NCI-H1092 treated with DMSO at 0.1 percent for 48 hours (cell line): ENCODE results near the gene KLHL17.
"Not testable (repeated sequence)": the region's sequence is repeated elsewhere in the genome, so short reads cannot be mapped to it uniquely, and the experiment has no call there.

ENCODE experiments used
- DNase-seq: peaks from one replicate; lab custom pipeline; 2025; lab: John Stamatoyannopoulos, UW

KLHL17 gene

GRCh38 chr1:982765-983436, 22.5 kb downstream of the KLHL17 start:
- DNase-seq: no peak

GRCh38 chr1:983798-984475, 23.6 kb downstream of the KLHL17 start:
- peak; percentile 3 for DNase-seq

- DNase-seq: no peak
Measured at GRCh38 chr1:984476-984814, 24.1 kb downstream of the KLHL17 start.

GRCh38 chr1:985126-985525, 24.7 kb downstream of the KLHL17 start:
- no peak for DNase-seq

- not testable (repeated sequence) for DNase-seq
Measured at GRCh38 chr1:988061-988460, 27.7 kb downstream of the KLHL17 start.

- DNase-seq: not testable (repeated sequence)
Measured at GRCh38 chr1:991275-991674, 30.9 kb downstream of the KLHL17 start.

- DNase-seq: no peak
Measured at GRCh38 chr1:991895-992294, 31.5 kb downstream of the KLHL17 start.

GRCh38 chr1:992362-992761, 32.0 kb downstream of the KLHL17 start:
- no peak for DNase-seq

GRCh38 chr1:993379-993995, 33.1 kb downstream of the KLHL17 start:
- DNase-seq: no peak

- not testable (repeated sequence) for DNase-seq
Measured at GRCh38 chr1:994546-994945, 34.2 kb downstream of the KLHL17 start.

- no peak for DNase-seq
Measured at GRCh38 chr1:995665-996633, 35.6 kb downstream of the KLHL17 start.

GRCh38 chr1:996851-997712, 36.7 kb downstream of the KLHL17 start:
- DNase-seq: no peak

- no peak for DNase-seq
Measured at GRCh38 chr1:997713-997992, 37.3 kb downstream of the KLHL17 start.

GRCh38 chr1:997993-998744, 37.8 kb downstream of the KLHL17 start:
- DNase-seq: no peak

- DNase-seq: no peak
Measured at GRCh38 chr1:998745-998994, 38.3 kb downstream of the KLHL17 start.

- DNase-seq: no peak
Measured at GRCh38 chr1:998995-999724, 38.8 kb downstream of the KLHL17 start.

- DNase-seq: no peak
Measured at GRCh38 chr1:999725-1000356, 39.5 kb downstream of the KLHL17 start, which contains the start of gene HES4. TSS of gene HES4 (minus strand) at chr1:1000097. CDS start at chr1:999973, 124 bp downstream.

GRCh38 chr1:1000357-1001056, 40.1 kb downstream of the KLHL17 start:
- no peak for DNase-seq
